Measurements from ENCODE around the gene KATNA1.

DNA sequence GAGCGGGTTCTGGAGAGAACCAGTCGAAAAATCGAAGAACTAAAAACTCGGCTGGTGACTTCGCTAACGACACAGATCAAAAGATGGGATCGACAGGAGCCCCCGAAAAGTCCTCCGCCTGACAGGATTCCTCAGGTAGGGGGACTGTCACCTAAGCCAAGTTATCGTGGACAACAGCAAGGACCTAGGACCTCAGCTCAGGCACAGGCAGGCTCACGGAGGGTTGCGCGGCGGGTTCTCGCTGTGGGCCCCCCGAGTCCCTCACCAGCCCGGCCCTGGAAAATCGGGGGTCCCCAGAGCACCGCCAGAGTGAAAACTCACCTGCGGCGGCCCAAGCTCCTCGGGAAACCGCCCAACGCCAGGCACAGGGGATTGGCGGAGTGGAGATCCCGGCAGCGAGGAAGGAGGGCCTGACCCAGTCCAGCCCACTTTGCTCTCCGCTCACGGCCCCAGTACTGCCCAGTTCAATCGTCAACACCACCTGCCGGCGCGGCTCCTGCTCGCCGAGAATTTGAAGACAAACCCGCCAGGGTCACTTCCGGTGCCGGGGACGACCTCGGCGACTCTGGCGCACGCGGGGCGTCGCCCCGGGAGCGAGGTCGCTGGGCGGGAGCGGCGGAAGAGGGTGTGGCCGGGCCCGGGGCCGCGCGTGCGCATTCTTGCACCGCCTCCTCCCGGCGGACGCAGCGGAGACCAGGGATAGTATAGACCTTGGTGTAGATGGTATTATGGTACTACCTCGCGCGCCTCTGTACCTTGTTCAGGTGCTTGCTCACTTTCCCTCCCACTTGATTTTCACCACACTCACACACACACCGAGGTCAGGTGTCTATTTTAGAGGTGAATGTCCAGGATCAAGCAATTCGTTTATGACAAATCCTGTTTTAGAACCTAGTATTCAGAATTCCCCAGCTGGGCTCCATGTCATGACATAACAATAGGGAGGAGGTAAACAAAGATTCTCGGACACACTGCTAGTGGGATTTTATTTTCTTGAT is at the start of gene KATNA1:
- no peak for TF ChIP-seq EZH2 (IDR thresholded peaks at IDR 0.05; ENCODE audit: borderline replicate concordance, low read length)
- TF ChIP-seq, protein P1, sequence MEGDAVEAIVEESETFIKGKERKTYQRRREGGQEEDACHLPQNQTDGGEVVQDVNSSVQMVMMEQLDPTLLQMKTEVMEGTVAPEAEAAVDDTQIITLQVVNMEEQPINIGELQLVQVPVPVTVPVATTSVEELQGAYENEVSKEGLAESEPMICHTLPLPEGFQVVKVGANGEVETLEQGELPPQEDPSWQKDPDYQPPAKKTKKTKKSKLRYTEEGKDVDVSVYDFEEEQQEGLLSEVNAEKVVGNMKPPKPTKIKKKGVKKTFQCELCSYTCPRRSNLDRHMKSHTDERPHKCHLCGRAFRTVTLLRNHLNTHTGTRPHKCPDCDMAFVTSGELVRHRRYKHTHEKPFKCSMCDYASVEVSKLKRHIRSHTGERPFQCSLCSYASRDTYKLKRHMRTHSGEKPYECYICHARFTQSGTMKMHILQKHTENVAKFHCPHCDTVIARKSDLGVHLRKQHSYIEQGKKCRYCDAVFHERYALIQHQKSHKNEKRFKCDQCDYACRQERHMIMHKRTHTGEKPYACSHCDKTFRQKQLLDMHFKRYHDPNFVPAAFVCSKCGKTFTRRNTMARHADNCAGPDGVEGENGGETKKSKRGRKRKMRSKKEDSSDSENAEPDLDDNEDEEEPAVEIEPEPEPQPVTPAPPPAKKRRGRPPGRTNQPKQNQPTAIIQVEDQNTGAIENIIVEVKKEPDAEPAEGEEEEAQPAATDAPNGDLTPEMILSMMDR (IDR thresholded peaks at IDR 0.05; ENCODE audit: low read length) = no peak
